AG08396 (cell line): ENCODE results near the gene AMIGO2.
A peak's percentile ranks its signal among the peaks of the same experiment; 100 is the strongest.
"Not testable (repeated sequence)": the region's sequence is repeated elsewhere in the genome, so short reads cannot be mapped to it uniquely, and the experiment has no call there.

Experiments used
- DNase-seq: peaks from one replicate; pipeline ENCODE4 v3.0.0; 2012; ENCODE audit warnings: low spot score, mixed read lengths

The AMIGO2 gene, protein sequence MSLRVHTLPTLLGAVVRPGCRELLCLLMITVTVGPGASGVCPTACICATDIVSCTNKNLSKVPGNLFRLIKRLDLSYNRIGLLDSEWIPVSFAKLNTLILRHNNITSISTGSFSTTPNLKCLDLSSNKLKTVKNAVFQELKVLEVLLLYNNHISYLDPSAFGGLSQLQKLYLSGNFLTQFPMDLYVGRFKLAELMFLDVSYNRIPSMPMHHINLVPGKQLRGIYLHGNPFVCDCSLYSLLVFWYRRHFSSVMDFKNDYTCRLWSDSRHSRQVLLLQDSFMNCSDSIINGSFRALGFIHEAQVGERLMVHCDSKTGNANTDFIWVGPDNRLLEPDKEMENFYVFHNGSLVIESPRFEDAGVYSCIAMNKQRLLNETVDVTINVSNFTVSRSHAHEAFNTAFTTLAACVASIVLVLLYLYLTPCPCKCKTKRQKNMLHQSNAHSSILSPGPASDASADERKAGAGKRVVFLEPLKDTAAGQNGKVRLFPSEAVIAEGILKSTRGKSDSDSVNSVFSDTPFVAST

DNA sequence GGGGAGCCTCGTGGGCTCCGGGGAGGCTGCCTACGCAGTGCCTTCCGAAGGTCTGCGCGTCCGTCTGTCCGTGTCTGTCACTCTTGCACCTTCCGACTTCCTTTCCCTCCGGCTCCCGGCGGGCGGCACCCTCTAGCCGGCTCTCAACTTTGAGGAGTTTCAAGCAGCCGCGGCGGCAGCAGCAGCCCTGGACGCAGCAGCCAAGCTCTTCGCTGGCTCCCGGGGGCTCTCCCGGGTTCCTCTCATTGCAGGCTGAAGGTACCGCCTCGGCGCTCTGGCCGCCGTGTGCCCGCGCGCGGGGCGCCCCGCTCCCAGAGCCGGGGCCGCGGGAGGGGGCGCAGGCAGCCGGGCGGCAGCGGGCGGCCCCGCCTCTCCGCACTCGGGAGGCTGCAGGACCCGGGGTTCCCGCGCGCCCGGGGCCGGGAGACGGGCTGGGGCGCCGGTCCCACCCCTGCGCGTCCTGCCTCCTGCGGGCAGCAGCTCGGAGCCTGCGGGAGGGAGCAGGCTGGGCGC, at the start of gene AMIGO2, which contains the start of gene PCED1B:
Gene AMIGO2, minus strand, starts transcription at position 492 of the 513 bp plus-strand sequence. CDS start 957 bp downstream, outside the sequence.
Gene PCED1B, plus strand, starts transcription at position 154 of the 513 bp plus-strand sequence. CDS start 155,443 bp downstream, outside the sequence.
- DNase-seq: peak; percentile 62

GRCh38 chr12:47126246-47126645, 46.5 kb upstream of the AMIGO2 start:
- no peak for DNase-seq

DNA sequence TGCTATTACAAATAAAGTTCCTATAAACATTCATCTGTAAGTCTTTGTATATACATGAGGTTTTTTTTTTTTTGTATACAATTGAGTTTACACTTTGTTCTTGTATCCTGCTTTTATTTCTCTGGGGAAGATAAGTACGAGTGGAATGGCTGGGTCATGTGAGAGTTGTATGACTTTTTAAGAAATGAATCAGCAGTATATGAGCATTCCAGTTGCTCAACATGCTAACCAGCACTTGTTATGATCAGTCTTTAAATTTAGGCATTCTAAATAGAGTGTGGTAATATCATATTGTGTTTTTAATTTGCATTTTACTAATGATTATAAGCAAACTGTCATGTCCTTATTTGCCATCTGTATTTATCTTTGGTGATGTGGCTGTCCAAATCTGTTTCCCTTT, 44.7 kb upstream of the AMIGO2 start:
- no peak for DNase-seq

DNA sequence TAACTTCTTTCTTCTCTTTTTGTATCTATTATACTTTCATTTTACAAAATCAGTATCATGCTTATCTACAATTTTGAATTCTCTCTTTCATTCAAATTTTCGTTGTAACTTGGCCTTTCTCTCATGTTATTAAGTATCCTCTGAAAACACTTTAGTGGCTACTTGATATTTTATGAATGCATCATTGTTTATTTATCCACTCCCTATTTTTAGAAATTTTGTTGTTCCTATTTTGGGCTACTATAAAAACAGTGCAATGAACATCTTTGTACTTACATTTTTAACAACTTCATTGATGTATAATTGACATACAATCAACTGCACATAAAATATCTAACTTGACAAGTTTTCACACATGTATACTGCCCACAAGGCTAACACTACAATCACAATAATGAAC, 44.0 kb upstream of the AMIGO2 start:
- no peak for DNase-seq

DNA sequence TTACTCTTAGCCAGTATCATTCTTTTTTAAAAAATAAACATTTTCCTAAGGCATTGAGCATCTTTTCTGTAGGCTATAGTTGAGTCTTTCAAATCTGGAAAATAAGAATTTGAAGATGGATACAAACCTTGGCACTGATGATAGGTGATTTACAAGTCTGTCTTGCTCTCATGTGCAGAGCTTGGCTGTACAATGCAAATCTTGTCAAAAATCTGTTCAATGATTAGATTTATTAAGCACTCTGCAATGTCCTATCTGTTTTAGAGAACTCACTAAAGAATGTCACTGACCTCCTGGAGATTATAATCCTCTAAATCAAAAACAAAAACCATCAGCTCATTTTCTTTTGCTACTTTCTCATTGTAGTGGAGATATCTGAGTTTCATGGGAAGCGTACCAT, 42.8 kb upstream of the AMIGO2 start:
- no peak for DNase-seq

DNA sequence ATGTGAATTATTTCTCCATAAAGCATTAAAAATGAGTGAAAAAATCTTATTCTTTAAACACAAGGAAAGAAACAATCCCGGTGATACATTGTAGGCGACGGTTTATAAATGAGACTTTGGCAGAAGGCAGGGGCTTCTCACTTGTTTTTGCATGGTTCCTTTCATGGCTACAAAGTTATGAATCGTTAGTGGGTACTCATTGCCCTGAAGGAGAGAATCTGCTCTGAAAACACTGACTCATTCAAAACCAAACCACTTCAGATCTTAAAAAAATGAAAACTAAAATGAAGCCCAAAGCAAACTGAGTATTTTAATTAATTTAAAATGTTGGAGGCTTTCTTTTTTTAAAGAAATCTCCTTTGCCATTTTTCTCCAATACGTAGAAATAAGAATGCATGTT, 41.4 kb upstream of the AMIGO2 start:
- no peak for DNase-seq

DNA sequence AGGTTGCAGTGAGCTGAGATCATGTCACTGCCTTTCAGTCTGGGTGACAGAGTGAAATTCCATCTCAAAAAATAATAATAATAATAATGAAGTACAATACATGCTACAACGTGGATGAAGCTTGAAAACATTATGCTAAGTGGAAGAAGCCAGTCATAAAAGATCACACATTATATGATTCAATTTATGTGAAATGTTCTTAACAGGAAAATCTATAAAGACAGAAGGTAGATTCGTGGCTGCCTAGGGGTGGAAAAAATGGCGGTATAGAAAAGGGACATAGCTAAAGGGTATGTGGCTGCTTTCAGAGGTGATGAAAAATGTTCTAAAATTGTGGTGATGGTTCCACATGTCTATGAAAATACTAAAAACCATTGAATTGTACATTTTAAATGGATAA, 41.0 kb upstream of the AMIGO2 start:
- no peak for DNase-seq

DNA sequence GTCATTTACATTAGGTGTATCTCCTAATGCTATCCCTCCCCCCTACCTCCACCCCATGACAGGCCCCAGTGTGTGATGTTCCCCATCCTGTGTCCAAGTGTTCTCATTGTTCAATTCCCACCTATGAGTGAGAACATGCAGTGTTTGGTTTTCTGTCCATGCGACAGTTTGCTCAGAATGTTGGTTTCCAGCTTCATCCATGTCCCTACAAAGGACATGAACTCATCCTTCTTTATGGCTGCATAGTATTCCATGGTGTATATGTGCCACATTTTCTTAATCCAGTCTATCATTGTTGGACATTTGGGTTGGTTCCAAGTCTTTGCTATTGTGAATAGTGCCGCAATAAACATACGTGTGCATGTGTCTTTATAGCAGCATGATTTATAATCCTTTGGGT, 37.5 kb upstream of the AMIGO2 start:
- not testable (repeated sequence) for DNase-seq

GRCh38 chr12:47114481-47114892, 34.7 kb upstream of the AMIGO2 start:
- DNase-seq: no peak

DNA sequence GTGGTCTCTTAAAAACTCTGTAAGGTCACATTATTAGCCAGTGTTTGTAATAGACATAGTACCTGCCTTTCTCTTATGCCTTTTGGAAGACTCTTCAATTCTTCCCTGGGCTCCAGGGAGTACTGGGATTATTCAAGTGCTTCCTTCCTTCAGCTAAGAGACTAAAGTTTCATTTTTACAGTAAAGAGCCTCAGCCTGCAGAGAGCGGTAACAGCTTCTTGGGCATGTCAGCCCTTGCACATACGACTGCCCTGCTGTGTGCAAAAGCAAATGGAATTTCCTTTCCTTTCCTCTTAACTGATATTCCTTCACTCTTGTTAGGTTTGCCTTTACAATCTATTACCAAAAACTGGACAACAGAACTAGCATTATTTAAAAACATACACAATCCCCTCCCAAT, 32.9 kb upstream of the AMIGO2 start:
- no peak for DNase-seq

- DNase-seq: no peak
Measured at GRCh38 chr12:47111854-47112253, 32.1 kb upstream of the AMIGO2 start.

DNA sequence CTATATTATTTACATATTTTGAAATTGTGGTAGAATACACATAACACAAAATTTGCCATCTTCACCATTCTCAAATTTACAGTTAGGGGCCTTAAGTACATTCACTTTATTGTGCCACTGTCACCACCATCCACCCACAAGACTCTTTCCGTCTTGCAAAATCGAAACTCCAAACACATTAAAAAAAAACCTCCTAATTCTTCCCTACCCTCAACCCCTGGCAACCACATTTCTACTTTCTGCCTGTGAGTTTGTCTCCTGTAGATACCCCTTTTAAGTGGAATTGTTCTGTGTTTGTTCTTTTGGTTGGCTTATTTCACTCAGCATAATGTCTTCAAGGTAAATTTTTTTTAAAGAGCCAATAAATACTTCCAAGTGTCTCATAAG, 31.6 kb upstream of the AMIGO2 start:
- DNase-seq: no peak

DNA sequence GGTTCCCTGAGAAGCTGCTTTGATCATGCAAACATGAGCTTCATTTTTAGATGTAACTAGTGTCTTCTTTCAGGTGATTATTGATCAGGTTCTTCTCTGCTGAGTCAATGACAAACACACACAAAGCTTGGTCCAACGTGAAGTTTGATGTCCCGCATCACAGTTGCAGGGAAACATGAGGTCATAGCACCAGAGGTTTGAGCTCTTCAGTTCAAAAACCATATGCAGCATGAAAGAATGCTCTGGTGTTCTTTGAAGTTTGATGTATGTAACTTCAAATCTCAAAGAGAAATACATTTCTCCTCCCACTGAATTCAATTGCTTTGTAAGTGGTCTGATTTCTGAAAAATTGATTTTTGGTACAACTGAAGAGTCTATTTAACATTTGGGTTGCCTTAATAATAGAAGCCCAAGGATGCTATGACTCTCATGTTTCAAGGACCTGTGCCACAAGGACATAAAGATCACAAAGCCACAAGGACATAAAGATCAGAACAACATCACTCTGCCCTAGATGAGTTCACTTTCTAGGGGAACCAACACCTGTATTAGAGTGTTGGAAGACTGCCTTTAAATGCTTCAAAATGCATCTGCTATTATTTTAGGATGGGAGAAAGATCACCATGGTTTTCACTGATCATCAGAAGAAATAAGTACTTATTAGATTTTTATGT, 31.1 kb upstream of the AMIGO2 start:
- DNase-seq: no peak

DNA sequence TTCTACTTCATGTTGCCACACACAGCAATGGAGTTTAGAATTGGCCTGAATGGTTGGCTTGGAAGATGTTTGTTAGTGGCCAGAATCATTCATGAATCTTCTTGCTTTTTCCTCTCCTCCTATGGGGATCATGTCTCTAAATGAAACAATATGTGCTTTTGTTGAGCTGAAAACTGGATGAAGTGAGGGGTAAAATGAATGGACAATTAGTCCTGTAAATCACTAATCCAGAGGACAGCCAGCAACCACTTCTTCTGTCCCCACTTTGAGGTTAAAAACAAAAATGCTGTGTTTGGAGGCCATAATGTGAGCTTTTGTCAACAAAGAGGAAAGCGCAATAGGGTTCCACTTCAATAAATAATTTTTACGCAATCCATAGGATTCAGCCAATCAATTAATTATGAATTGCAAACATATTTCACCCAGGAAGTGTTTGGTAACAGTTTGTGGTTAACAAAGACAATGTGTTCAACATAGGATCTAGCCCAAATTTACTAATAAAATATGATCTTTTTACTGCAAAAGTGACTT, 30.3 kb upstream of the AMIGO2 start:
- DNase-seq: no peak

DNA sequence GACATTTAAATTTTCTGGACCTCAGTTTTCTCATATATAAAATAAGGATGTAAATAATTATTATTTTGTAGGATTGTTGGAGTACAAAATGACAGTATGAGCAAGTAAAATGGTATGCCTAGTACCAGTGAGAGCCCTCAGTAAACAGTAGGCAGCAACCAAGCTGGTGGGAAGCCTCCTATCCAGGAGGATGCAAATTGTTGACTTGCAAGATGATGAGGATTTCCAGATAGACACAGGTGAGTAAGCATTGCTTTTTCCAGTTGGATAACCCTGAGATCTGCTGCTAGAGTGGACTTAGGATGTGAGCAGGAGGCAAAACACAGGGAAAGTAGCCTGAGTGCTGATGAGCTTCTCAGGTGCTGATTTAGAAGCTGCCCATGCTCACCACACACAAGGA, 28.2 kb upstream of the AMIGO2 start:
- no peak for DNase-seq

DNA sequence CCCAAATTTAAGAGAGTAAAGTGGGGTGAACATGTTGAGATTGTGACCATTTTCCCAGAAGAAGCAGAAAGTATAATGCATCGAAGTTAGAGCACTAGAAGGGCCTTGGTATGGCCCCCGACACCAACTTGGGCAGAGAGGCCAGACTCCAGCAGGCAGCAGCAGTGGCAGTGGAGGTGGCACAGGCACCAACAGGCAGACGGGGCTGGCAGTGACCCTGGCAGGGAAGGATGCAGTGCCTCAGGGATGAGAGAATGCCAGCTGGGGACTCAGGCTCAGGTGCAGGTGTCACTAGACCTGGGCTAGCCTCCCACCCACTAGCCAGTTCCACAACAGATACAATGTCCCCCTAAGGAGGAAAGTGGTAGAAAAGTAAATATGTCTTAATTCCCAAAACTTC, 27.7 kb upstream of the AMIGO2 start:
- DNase-seq: no peak

GRCh38 chr12:47105914-47106674, 26.3 kb upstream of the AMIGO2 start:
- DNase-seq: no peak

DNA sequence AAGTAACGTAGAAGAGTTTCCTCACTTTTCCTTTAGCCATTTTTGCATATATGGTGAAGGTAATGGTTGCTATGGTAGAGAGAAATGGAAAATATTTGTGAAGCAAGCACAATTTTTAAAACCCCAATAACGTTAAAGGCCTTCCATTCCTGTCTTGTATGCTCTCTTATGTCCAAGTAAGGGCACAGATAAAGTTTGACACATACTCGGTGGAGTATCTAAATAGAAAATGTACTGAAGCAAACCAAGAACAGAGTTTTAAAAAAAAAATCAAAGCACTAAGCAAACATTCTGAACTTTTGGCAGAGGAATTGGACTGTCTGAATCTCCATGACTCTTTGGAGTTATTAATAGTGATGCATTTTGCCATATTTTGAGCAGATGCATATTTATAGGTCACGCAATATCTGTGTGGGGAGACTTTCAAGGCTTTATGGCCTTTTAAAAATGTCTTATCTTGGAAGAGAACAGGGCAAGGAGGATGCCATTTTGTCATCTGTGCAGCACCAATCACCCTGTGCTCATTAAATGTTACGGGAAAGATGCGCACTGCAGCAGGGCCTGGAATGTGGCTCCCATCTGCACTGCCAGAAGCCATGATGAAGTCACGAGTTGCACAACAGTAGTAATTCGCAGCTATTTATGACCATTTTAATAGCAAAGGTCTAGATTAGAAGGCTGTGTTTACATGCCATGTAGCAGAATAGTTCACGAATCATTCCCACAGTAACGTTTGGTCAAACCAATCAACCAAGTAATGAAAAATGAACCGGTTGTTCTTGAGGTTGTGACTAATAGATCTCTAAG, 23.3 kb upstream of the AMIGO2 start:
- DNase-seq: peak; percentile 56

- DNase-seq: no peak
Measured at GRCh38 chr12:47102406-47102805, 22.6 kb upstream of the AMIGO2 start.

GRCh38 chr12:47100160-47100559, 20.4 kb upstream of the AMIGO2 start:
- DNase-seq: no peak

DNA sequence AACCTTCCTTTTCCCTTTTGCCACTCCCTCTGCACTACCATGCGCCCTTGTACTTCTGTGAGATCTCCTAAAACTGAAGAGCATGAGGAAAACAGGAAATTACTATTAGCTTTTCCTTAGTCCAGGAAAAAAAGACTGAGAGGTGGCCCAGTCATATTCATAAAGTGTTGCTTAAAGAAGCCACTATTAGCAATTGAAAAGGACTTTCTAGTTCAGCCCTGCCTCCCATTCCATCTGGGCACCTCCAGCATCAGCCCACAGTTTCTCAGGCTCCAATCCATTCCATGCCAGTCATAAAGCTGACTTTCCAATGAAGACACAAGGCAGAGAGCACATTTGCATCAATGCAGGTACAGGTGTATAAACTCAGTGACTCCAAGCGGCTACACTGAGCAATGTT, 19.9 kb upstream of the AMIGO2 start:
- no peak for DNase-seq
